Measurements from ENCODE around the gene MYO15B.
A peak's percentile ranks its signal among the peaks of the same experiment; 100 is the strongest.

The MYO15B gene

GRCh38 chr17:75647061-75647460, 59.5 kb downstream of the MYO15B start:
- no peak for TF ChIP-seq CTCF (IDR thresholded peaks at IDR 0.05; ENCODE audit: control insufficient read depth, insufficient read depth, low read depth, low read length, missing control alignments)
- H3K4me3 ChIP-seq (ENCODE audit: control insufficient read depth, low read depth, low read length), result no peak overlapping the region
- DNase-seq (ENCODE audit: low read depth), result no peak

- no peak for TF ChIP-seq CTCF (IDR thresholded peaks at IDR 0.05; ENCODE audit: control insufficient read depth, insufficient read depth, low read depth, low read length, missing control alignments)
- H3K4me3 ChIP-seq (ENCODE audit: control insufficient read depth, low read depth, low read length), result no peak overlapping the region
- no peak for DNase-seq (ENCODE audit: low read depth)
These were observed 60.3 kb downstream of the MYO15B start for GRCh38 chr17:75647921-75648320.

GRCh38 chr17:75649687-75650086, 62.1 kb downstream of the MYO15B start:
- DNase-seq (ENCODE audit: low read depth), result no peak
- no peak overlapping the region for H3K4me3 ChIP-seq (ENCODE audit: control insufficient read depth, low read depth, low read length)
- no peak for TF ChIP-seq CTCF (IDR thresholded peaks at IDR 0.05; ENCODE audit: control insufficient read depth, insufficient read depth, low read depth, low read length, missing control alignments)

GRCh38 chr17:75650874-75651273, 63.3 kb downstream of the MYO15B start:
- no peak overlapping the region for H3K4me3 ChIP-seq (ENCODE audit: control insufficient read depth, low read depth, low read length)
- TF ChIP-seq CTCF (IDR thresholded peaks at IDR 0.05; ENCODE audit: control insufficient read depth, insufficient read depth, low read depth, low read length, missing control alignments), result no peak
- no peak for DNase-seq (ENCODE audit: low read depth)

- no peak for TF ChIP-seq CTCF (IDR thresholded peaks at IDR 0.05; ENCODE audit: control insufficient read depth, insufficient read depth, low read depth, low read length, missing control alignments)
- no peak for DNase-seq (ENCODE audit: low read depth)
- H3K4me3 ChIP-seq (ENCODE audit: control insufficient read depth, low read depth, low read length), result no peak overlapping the region
These were observed 64.7 kb downstream of the MYO15B start for GRCh38 chr17:75652341-75652740.

- no peak overlapping the region for H3K4me3 ChIP-seq (ENCODE audit: control insufficient read depth, low read depth, low read length)
- TF ChIP-seq CTCF (IDR thresholded peaks at IDR 0.05; ENCODE audit: control insufficient read depth, insufficient read depth, low read depth, low read length, missing control alignments), result peak; percentile 80
- DNase-seq (ENCODE audit: low read depth), result no peak
These were observed 65.4 kb downstream of the MYO15B start for GRCh38 chr17:75652934-75653549.

GRCh38 chr17:75654176-75654575, 66.6 kb downstream of the MYO15B start:
- no peak for DNase-seq (ENCODE audit: low read depth)
- H3K4me3 ChIP-seq (ENCODE audit: control insufficient read depth, low read depth, low read length), result no peak overlapping the region
- TF ChIP-seq CTCF (IDR thresholded peaks at IDR 0.05; ENCODE audit: control insufficient read depth, insufficient read depth, low read depth, low read length, missing control alignments), result peak; percentile 38

All from AG09309 (cell line).